ENCODE data around the gene CHPF2.

Gene CHPF2

DNA sequence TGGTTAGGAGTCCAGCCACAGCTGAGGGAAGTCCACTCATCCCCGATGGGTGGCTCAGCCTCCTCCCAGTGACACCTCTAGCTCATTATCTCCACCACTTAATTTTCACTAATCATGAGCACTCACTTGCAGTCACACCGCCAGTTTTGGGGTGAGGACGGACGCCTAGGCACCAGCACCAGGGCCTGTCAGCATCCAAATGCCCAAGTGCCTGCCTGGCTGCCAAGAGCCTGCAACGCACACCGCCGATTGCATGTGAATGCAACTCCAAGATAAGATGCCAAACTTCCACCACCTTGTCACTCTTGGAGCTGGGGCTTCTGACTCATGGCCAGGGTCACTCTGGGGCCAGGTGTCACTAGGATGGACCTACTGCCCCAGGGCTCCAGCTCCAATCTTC lies 40.6 kb downstream of the CHPF2 start:
- Histone ChIP-seq H3K9me3 (ENCODE audit: insufficient read depth, low read length) (no peaks in the 10 kb centered on the region), H3K27me3 (ENCODE audit: insufficient read depth, insufficient read length) (peaks cover 18% of the 10 kb centered on the region), H3K4me1 (ENCODE audit: insufficient read depth, insufficient read length) (peaks cover 11% of the 10 kb centered on the region)

DNA sequence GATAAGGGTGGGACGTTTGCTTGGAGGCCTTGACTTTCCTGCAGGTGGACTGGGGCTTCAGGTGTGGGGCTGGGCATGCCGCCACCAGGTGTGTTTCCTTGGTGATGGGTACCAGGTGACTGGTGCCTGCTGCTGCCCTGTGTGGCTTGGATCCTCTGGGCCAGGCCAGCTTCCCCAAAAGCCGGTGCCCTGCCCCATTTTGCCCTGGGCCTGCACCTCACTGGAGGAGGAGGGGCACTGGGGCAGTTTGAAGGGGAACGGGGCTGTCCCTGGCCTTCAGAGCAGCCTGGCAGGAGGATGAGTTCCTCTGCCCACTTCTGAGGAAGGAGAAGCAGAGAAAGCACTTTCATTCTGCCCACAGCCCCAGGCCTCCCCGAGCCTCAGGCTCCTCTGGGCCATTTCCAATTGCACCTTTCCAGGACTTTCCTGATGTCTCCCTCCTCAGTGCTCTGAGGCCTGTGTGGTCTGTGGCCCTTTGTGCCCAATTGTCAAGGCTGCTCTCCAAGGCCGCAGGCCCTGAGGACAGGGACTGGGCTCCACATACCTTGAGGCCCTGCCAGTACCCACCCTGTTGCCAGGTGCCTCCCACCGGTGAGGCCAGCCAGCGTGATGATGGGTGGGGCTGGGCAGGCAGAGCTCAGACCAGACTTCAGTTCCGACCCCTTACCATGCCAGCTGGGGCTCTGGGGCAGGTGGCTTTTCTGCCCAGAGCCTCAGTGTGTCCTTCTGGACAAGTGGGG lies 41.5 kb downstream of the CHPF2 start:
- TF ChIP-seq ZNF274 (IDR thresholded peaks at IDR 0.05; ENCODE audit: low read depth, low read length) (no peak), SUZ12 (IDR thresholded peaks at IDR 0.05; ENCODE audit: extremely low read depth, insufficient read depth, insufficient read length) (no peak), YY1 (IDR thresholded peaks at IDR 0.05; ENCODE audit: insufficient read depth, insufficient read length) (no peak)
- H3K4me3 ChIP-seq (ENCODE audit: insufficient read length, low read depth): no peak overlapping the region
- no peaks in the 10 kb centered on the region for H3K9me3 ChIP-seq (ENCODE audit: insufficient read depth, low read length)

More for the DNA sequence above, 40.6 kb downstream of the CHPF2 start:
- H3K4me3 ChIP-seq (ENCODE audit: insufficient read length, low read depth): no peak overlapping the region
- DNase-seq (ENCODE audit: low read depth, low spot score): no peak
- no peak overlapping the region for H3K9ac ChIP-seq (ENCODE audit: insufficient read length, low read depth)
- TF ChIP-seq YY1 (IDR thresholded peaks at IDR 0.05; ENCODE audit: insufficient read depth, insufficient read length): no peak
- TF ChIP-seq SUZ12 (IDR thresholded peaks at IDR 0.05; ENCODE audit: extremely low read depth, insufficient read depth, insufficient read length): no peak
- TF ChIP-seq ZNF274 (IDR thresholded peaks at IDR 0.05; ENCODE audit: low read depth, low read length): no peak
- H3K36me3 ChIP-seq (ENCODE audit: insufficient read depth, insufficient read length, low read length): no peaks in the 10 kb centered on the region

DNA sequence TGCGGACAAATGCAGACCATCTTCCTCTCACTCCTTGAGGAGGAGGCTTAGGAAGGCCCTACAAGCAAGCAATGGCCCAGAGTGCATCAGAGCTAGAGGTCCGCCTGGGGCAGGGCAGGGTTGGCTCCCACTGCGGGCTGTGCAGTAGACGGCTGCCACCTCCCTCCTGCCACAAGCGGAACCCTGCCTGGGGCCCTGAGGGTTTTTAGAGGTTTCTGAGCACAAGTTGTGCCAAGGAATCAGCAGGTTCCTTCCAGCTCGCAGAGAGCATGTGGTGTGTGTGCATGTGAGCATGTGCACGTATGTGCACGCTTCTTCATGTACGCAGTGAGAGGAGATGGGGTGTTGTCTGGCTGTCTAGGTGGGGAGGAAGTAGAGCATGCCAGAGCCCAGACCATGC lies 42.1 kb downstream of the CHPF2 start:
- Histone ChIP-seq H3K4me1 (ENCODE audit: insufficient read depth, insufficient read length) (peaks cover 11% of the 10 kb centered on the region), H3K27me3 (ENCODE audit: insufficient read depth, insufficient read length) (peaks cover 28% of the 10 kb centered on the region), H3K9me3 (ENCODE audit: insufficient read depth, low read length) (no peaks in the 10 kb centered on the region), H3K9ac (ENCODE audit: insufficient read length, low read depth) (no peak overlapping the region), H3K4me3 (ENCODE audit: insufficient read length, low read depth) (no peak overlapping the region), H3K36me3 (ENCODE audit: insufficient read depth, insufficient read length, low read length) (no peaks in the 10 kb centered on the region)
- no peak for DNase-seq (ENCODE audit: low read depth, low spot score)
- TF ChIP-seq SUZ12 (IDR thresholded peaks at IDR 0.05; ENCODE audit: extremely low read depth, insufficient read depth, insufficient read length): no peak
- no peak for TF ChIP-seq ZNF274 (IDR thresholded peaks at IDR 0.05; ENCODE audit: low read depth, low read length)
- TF ChIP-seq YY1 (IDR thresholded peaks at IDR 0.05; ENCODE audit: insufficient read depth, insufficient read length): no peak

More for the DNA sequence above, 41.5 kb downstream of the CHPF2 start:
- peaks cover 25% of the 10 kb centered on the region for H3K27me3 ChIP-seq (ENCODE audit: insufficient read depth, insufficient read length)
- no peak for DNase-seq (ENCODE audit: low read depth, low spot score)
- peaks cover 11% of the 10 kb centered on the region for H3K4me1 ChIP-seq (ENCODE audit: insufficient read depth, insufficient read length)
- no peaks in the 10 kb centered on the region for H3K36me3 ChIP-seq (ENCODE audit: insufficient read depth, insufficient read length, low read length)
- no peak overlapping the region for H3K9ac ChIP-seq (ENCODE audit: insufficient read length, low read depth)

DNA sequence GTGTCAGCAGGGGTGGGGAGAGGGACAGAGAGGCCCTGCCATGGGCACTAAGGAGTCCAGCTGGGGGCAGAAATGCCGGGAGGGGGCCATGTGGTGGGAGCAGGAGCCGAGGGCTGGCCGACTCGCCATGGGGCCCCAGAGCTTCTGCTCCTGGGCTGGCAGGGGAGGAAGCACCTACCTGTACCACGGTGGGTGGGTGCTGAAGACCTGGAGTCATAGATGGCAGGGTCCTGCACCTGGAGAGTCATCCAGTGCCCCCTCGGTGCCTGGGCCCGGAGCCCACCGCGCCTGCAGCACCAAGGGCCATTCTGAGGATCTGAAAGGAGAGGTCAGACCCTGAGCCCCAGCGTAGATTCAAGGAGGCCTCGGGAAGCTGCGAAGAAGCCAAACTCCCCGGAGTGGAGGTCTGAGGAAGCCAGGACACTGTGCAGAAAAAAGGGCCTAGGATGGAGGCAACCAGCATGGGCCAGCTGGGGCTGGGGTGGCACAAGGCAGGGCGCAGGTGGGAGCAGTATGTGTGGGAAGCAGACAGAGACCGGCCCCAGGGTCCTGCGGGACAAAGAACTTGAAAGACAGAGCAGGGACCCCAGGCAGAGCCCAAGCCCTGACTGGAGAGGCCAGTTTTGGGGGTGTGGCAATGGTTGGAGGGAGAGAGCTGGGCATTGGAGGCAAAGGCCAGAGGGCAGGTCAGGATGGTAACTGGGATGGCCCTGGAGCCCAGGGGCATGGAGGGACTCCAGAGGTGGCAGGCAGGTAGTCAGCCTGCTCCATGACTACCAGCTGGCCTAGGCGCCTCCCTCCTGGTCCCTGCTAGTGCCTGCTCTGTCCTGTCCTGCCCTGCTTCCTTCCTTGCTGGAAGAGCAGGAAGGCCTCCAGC lies 42.9 kb downstream of the CHPF2 start:
- H3K4me1 ChIP-seq (ENCODE audit: insufficient read depth, insufficient read length): peaks cover 11% of the 10 kb centered on the region
- TF ChIP-seq YY1 (IDR thresholded peaks at IDR 0.05; ENCODE audit: insufficient read depth, insufficient read length) (no peak), SUZ12 (IDR thresholded peaks at IDR 0.05; ENCODE audit: extremely low read depth, insufficient read depth, insufficient read length) (no peak), ZNF274 (IDR thresholded peaks at IDR 0.05; ENCODE audit: low read depth, low read length) (no peak)
- H3K4me3 ChIP-seq (ENCODE audit: insufficient read length, low read depth): no peak overlapping the region
- no peak for DNase-seq (ENCODE audit: low read depth, low spot score)
- H3K9ac ChIP-seq (ENCODE audit: insufficient read length, low read depth): no peak overlapping the region
- H3K36me3 ChIP-seq (ENCODE audit: insufficient read depth, insufficient read length, low read length): no peaks in the 10 kb centered on the region
- H3K27me3 ChIP-seq (ENCODE audit: insufficient read depth, insufficient read length): peaks cover 36% of the 10 kb centered on the region
- no peaks in the 10 kb centered on the region for H3K9me3 ChIP-seq (ENCODE audit: insufficient read depth, low read length)

DNA sequence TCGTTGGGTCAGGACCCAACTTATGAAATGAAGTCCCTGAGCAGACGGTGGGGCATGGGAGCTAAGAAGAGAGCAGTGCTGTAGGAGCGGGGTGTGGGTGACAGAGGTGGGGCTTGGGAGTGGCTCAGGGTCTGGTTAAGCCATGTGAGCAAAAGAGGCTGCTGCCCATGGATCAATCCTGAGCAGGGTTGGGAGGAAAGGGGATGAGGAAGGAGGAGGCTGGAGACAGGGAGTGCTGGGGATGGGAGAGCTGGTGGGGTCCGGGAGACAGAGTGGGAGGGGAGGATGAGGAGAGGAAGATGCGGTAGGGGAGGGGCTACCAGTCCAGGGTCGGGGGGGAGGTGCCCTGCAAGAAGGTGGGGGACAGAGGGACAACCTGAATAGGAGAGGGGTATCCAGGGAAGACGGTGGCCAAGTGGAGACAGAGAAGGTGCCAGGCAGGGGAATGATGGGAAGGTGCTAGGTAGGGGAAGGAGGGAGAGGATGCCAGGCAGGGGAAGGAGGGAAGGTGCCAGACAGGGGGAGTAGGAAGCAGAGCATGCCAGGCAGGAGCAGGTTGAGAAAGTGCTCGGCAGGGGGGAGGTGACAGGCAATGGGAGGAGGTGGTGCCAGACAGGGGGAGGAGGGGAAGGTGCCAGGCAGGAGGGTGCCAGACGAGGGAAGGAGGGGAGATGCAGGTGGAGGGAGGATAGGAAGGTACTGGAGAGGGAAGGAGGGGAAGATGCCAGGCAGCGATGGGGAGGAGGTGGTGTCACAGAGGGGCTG lies 43.7 kb downstream of the CHPF2 start:
- H3K9ac ChIP-seq (ENCODE audit: insufficient read length, low read depth): no peak overlapping the region
- H3K27me3 ChIP-seq (ENCODE audit: insufficient read depth, insufficient read length): peaks cover 37% of the 10 kb centered on the region
- H3K36me3 ChIP-seq (ENCODE audit: insufficient read depth, insufficient read length, low read length): no peaks in the 10 kb centered on the region
- peaks cover 11% of the 10 kb centered on the region for H3K4me1 ChIP-seq (ENCODE audit: insufficient read depth, insufficient read length)
- no peak overlapping the region for H3K4me3 ChIP-seq (ENCODE audit: insufficient read length, low read depth)
- H3K9me3 ChIP-seq (ENCODE audit: insufficient read depth, low read length): no peaks in the 10 kb centered on the region
- TF ChIP-seq SUZ12 (IDR thresholded peaks at IDR 0.05; ENCODE audit: extremely low read depth, insufficient read depth, insufficient read length) (no peak), ZNF274 (IDR thresholded peaks at IDR 0.05; ENCODE audit: low read depth, low read length) (no peak), YY1 (IDR thresholded peaks at IDR 0.05; ENCODE audit: insufficient read depth, insufficient read length) (no peak)
- DNase-seq (ENCODE audit: low read depth, low spot score): no peak

DNA sequence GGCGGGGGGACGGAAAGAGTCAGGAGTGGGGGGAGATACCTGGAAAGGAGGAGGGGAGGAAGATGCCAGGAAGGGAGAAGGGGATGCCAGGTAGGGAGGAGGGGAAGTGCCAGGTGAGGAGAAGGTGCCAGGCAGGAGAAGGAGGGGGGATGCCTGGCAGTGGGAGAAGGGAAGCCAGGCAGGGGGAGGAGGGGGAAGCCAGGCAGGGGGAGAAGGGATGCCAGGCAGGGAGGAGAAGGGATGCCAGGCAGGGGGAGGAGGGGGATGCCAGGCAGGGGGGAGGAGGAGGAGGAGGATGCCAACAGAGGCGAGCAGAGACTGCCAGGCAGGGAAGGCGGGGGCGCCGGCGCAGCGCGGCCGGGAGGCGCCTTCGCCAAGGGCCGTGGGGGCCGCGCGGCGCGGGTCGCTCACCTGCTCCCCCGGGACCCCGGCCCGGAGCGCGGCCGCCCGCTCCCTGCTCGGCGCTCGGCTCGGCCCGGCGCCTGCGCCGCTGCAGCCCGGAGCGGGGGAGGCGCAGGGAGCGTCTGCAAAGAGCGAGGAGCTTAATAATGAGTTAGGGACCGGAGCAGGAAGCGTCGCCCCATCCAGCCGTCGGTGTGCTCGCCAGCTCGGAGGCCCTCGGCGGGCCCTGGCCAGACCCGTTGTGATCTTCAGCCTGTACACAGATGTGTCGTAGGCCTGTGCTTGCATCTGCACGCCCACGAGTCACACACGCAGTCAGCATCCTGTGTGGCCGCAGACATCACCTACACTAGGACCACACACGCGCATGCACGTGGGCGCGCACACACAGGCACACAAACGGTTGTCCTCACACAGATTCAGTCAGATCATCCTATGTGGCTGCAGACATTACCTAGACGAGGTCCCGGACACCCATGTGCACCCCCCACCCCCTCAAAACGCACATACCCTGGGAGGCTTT lies 44.6 kb downstream of the CHPF2 start:
- TF ChIP-seq ZNF274 (IDR thresholded peaks at IDR 0.05; ENCODE audit: low read depth, low read length) (no peak), SUZ12 (IDR thresholded peaks at IDR 0.05; ENCODE audit: extremely low read depth, insufficient read depth, insufficient read length) (no peak), YY1 (IDR thresholded peaks at IDR 0.05; ENCODE audit: insufficient read depth, insufficient read length) (no peak)
- H3K9ac ChIP-seq (ENCODE audit: insufficient read length, low read depth): peak overlapping the region; percentile 36
- H3K36me3 ChIP-seq (ENCODE audit: insufficient read depth, insufficient read length, low read length): no peaks in the 10 kb centered on the region
- H3K4me3 ChIP-seq (ENCODE audit: insufficient read length, low read depth): peak overlapping the region; percentile 39
- peak; percentile 46 for DNase-seq (ENCODE audit: low read depth, low spot score)
- peaks cover 37% of the 10 kb centered on the region for H3K27me3 ChIP-seq (ENCODE audit: insufficient read depth, insufficient read length)
- H3K9me3 ChIP-seq (ENCODE audit: insufficient read depth, low read length): no peaks in the 10 kb centered on the region
- H3K4me1 ChIP-seq (ENCODE audit: insufficient read depth, insufficient read length): peaks cover 11% of the 10 kb centered on the region
